Head of caudate nucleus (tissue), 42 donors: ENCODE results near the gene INPP4A.

Experiments used
- DNase-seq, 42 donors: peaks; one replicate each; pipeline versions ENCODE4 v3.0.0 to v3.0.0-alpha.2; 2020 to 2021; ENCODE audit warnings: mixed read lengths in 7 of 42
- intact Hi-C: fragments of 100-400 bp; cut with DNase I; formaldehyde crosslinking; loops from one replicate; pipeline ENCODE4 v1.15.0; 2022

The INPP4A gene

DNA sequence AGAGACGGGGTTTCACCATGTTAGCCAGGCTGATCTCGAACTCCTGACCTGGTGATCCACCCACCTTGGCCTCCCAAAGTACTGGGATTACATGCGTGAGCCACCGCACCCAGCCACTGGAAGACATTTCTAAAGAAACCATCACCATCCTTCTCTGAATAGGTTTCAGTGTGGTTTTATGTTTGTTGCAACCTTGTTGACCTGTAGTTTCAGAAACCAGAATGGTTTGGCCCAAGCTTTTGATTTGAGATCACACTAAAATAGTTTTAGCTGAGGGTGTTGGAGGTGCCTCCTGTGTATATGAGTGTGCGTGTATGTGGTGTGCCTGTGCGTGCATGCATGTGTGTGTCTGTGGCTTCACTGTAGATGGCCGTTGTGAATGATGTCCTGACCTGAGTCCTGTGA is 26.2 kb downstream of the INPP4A start:
- intact Hi-C loops = no loop called here
- no peak for DNase-seq

DNA sequence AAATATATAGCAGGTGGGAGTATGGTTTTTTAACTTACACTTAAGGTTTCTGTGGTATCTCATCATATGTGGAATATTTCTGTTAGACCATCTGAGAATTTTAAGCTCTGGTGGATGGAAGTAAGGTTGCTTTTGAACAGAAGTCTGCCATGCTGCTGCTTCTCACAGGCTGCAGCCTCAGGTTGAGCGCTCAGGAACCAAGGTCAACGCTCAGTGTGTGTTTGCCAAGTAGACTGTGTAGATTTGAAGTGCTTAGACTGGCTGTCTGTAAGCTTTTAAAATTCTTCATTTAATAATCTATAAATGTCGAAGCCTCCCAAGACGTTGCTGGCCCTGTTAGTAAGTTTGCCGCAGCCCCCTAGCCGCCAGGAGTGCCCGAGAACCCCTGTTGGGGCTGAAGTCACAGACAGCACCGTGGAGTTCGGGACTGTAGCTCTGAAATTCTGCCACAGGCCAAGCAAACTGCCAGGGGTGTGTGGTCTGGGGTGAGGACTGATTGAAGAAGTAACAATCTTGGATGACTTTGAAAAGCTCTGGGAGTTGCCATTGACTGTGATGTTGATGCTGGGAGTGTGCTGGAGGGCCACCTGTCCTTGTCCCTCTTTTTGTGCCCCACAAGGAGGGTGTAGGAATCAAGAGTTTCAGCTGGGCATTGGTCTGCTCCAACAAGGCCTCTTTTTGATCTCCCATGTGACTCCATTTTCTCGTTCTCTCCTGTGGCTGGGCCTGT is 26.9 kb downstream of the INPP4A start:
- peak in 1 of 42 donors; percentile 35 for DNase-seq
- intact Hi-C loops = no loop called here

- intact Hi-C loops = no loop called here
- peak in 1 of 42 donors; percentile 37 for DNase-seq
Measured at GRCh38 chr2:98472132-98472650, 27.5 kb downstream of the INPP4A start.

- intact Hi-C loops = no loop called here
- DNase-seq = no peak
Measured at GRCh38 chr2:98472961-98473746, 28.5 kb downstream of the INPP4A start.

GRCh38 chr2:98473995-98474780 is 29.5 kb downstream of the INPP4A start:
- DNase-seq = peak in 2 of 42 donors; percentile 12 to 29
- intact Hi-C loops = no loop called here

DNA sequence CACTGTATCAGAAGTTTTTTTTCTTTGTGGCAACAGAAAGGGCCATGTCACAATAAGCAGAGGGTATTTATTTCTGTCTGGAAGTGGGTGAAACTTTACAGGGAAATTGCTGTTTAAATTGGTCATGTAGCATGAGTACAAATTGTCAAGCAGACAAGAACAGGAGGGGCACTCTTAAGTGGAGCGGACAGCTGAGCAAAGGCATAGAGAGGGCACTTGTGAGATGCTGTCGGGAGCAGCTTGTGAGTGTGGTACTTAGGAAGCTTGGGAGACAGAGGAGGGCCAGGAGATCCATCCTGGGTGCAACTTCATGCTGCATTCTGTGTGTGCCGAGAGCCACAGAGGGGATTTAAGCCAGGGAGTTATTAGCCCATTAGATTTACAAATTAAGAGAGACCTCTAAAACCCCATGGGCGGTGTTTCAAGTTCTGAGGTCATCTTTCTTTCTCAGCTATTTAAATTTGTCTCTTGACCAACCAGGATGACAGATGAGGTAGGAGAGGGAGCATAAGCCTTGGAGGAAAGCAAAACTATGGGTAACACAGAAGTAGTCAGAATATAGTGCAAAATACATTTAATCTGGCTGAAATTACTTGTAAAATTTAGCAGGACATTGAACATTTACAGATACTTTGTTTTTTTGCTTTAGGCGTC is 30.4 kb downstream of the INPP4A start:
- intact Hi-C loops = no loop called here
- DNase-seq = no peak

GRCh38 chr2:98476192-98476868 is 31.7 kb downstream of the INPP4A start:
- intact Hi-C loops = no loop called here
- no peak for DNase-seq

GRCh38 chr2:98477036-98477435 is 32.4 kb downstream of the INPP4A start:
- intact Hi-C loops = no loop called here
- no peak for DNase-seq

GRCh38 chr2:98477506-98477905 is 32.8 kb downstream of the INPP4A start:
- intact Hi-C loops = no loop called here
- no peak for DNase-seq

DNA sequence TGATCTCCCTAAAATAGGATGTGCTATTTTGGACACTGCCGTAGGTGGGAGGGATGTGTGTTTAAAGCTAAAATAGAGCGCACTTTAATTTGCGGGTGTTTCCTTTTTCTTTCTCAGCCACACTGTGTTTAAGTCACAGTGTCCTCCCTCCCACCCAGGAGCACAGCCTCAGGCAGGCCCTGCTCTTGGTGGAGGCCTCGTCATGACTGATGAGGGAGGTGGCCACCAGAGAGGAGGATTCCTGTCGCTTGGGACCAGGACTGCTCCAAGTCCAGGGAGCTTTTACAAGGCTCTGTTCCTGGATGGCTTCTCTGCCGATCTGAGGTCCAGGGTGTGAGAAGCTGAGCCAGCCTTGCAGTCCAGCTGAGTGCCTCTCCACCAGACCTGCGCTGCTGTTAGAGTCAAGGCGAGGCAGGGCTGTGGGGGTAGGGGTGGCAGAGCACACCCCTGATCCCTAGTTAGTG is 33.5 kb downstream of the INPP4A start:
- peak in 3 of 42 donors; percentile 33 to 42 (median 38) for DNase-seq
- intact Hi-C loops = no loop called here

DNA sequence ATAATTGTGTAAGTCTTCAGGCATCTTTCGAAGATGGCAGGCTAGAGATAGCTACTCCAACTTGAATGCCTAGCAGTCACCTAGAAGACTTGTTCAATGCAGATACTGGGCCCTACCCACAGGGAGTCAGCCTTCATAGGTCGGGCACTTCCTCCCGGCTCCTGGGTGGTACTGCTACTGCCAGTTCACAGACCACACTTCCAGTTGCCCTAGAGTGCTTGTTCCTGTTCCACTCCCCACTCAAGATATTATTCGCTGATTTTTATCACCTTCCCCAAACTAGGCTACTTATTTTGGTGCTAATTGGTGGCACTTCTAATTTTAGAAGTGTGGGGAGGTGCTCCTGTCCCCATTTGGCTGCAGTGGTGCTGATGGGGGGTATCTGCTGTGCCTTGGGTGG is 34.2 kb downstream of the INPP4A start:
- peak in 1 of 42 donors; percentile 33 for DNase-seq
- intact Hi-C loops = no loop called here

DNA sequence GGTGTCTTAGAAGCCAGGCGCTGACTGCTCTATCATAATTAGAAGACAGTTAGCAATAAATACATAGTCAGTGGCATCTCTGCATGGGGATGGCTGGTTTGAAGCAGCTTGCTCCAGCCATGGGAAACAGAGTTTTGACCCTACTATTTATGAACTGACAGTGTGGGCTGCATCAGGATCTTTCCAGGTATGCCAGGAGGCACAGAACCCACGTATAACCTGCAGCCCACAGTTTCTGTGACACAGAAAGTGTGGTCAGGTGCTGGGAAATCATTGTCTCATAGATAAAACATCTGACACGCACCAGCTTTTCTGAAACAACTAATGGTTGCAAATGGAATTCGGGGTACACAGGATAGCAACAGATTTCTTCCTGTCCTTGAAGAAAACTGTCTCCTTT is 34.7 kb downstream of the INPP4A start:
- intact Hi-C loops = no loop called here
- peak in 4 of 42 donors; percentile 27 to 57 (median 44) for DNase-seq

- intact Hi-C loops = no loop called here
Measured at GRCh38 chr2:98479959-98480524, 35.4 kb downstream of the INPP4A start.

GRCh38 chr2:98480598-98480997 is 35.9 kb downstream of the INPP4A start:
- intact Hi-C loops = no loop called here
- peak in 1 of 42 donors; percentile 37 for DNase-seq

More at GRCh38 chr2:98479959-98480524, 35.4 kb downstream of the INPP4A start:
- DNase-seq = peak in 34 of 42 donors; percentile 27 to 76 (median 50)

DNA sequence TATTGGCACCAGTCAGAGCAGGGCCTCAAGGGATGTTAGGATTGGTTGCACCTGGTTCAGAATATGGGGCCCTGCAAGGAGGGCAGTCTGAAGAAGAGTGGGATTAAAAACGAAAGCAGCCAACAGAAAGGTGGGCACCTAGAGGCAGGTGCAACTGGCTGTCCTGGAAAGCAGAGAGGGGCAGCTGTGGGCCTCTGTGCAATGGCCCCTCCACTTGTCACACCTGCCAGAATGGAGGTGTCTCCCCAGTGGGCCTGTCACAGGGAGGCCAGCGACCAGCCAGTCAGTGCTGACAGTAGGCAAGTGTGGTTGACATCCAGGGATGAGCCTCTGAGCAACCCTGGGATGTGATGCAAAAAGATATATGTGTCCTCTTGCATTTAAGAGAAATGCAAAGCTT is 37.7 kb downstream of the INPP4A start:
- intact Hi-C loops = no loop called here
- peak in 1 of 42 donors; percentile 20 for DNase-seq

- DNase-seq = no peak
Measured at GRCh38 chr2:98483257-98483861, 38.7 kb downstream of the INPP4A start.

DNA sequence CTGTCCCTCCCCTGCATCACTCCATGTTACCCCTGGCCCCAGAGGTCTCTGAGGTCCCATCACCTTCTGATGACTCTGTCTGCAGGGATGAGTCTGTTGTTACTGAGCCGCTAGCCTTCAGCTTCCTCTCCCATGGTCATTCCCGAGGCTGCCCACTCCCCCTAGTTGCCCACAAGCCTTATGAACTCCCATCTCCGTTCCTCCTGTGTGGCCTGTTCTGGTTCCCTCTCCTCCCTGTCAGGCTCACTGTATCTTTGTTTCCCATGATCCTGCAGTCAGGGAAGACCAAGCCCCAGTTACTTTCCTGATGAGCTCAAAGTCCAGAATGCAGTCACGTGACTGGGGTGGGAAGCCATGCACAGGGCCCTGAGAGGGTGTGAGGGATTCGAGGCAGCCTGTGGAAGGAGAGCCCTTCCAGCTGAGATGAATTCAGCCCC is 39.5 kb downstream of the INPP4A start:
- intact Hi-C loops = no loop called here
- DNase-seq = no peak

More at GRCh38 chr2:98483257-98483861, 38.7 kb downstream of the INPP4A start:
- intact Hi-C loops = no loop called here
